Lower leg skin (tissue), 4 donors: Measurements from ENCODE around the gene FAM118A. TPM values are rescaled to one million over a fixed set of nuclear protein-coding genes. Genes with fewer than 3 reads are reported as not detected.

Experiments used
- DNase-seq, 2 donors: peaks; one replicate each; pipeline ENCODE4 v3.0.0-alpha.2; 2019; ENCODE audit warnings: low spot score in 2 of 2
- H3K4me3 ChIP-seq: fragments of 200-600 bp; sonication (generic); 2 replicates; pipeline ENCODE4 v1.5.1; 2017; ENCODE audit warnings: mild to moderate bottlenecking, low read depth; ENCODE audit not compliant: poor library complexity, severe bottlenecking
- CTCF ChIP-seq, 3 donors: fragments of 450-650 bp; IDR thresholded peaks; one replicate each; pipeline ENCODE4 v1.5.1; 2016; ENCODE audit warnings: antibody characterized with exemption in 3 of 3, mild to moderate bottlenecking in 3 of 3, moderate library complexity in 2 of 3
- POLR2A ChIP-seq, 2 donors: fragments of 450-650 bp; IDR thresholded peaks; one replicate each; pipeline ENCODE4 v1.6.1; 2016 to 2017; ENCODE audit warnings: antibody characterized with exemption in 2 of 2, mild to moderate bottlenecking in 1 of 2, moderate library complexity in 1 of 2
- WGBS, 2 donors: methylation state at CpG; one replicate each; pipeline ENCODE4 v1.1.5; 2018; 5-methylcytosine and 5-hydroxymethylcytosine counted together
- intact Hi-C: fragments of 100-400 bp; cut with DNase I; formaldehyde crosslinking; loops from one replicate; pipeline ENCODE4 v1.15.0; 2023; ENCODE audit warnings: low total_unique reads
- total RNA-seq, 4 donors: library from RNA; depleted of rRNA; stranded (reverse); fragments of >200 nt; gene quantifications; one replicate each; pipeline ENCODE4 v1.1.0, GENCODE V29; 2016

The FAM118A gene
- total RNA-seq, 4 donors from 2014 or later, result 11.9 to 40.7 (median 25.0) TPM

- TF ChIP-seq POLR2A (IDR thresholded peaks at IDR 0.05) (no peak), CTCF (IDR thresholded peaks at IDR 0.05) (no peak)
- DNase-seq, result no peak
- intact Hi-C loops, result no loop called here
- peak overlapping the region; percentile 69 for H3K4me3 ChIP-seq
- WGBS, 2 donors, result 5 to 10% methylated on average over 21 to 27 of the region's 33 CpGs
These were observed 720 bp downstream of the FAM118A start for GRCh38 chr22:45310331-45310976.

- intact Hi-C loops, result no loop called here
- 43 to 48% methylated on average over 14 of the region's 14 CpGs for WGBS, 2 donors
- no peak for TF ChIP-seq POLR2A (IDR thresholded peaks at IDR 0.05)
- no peak for TF ChIP-seq CTCF (IDR thresholded peaks at IDR 0.05)
- no peak for DNase-seq
- no peak overlapping the region for H3K4me3 ChIP-seq
These were observed 1.3 kb downstream of the FAM118A start for GRCh38 chr22:45310977-45311531.

GRCh38 chr22:45312415-45312814 lies 2.7 kb downstream of the FAM118A start:
- no peak for TF ChIP-seq CTCF (IDR thresholded peaks at IDR 0.05)
- no peak for TF ChIP-seq POLR2A (IDR thresholded peaks at IDR 0.05)
- intact Hi-C loops, result no loop called here
- WGBS, 2 donors, result 90 to 91% methylated on average over 8 of the region's 8 CpGs
- H3K4me3 ChIP-seq, result no peak overlapping the region
- DNase-seq, result no peak

GRCh38 chr22:45312856-45313255 lies 3.1 kb downstream of the FAM118A start:
- no peak overlapping the region for H3K4me3 ChIP-seq
- TF ChIP-seq POLR2A (IDR thresholded peaks at IDR 0.05) (no peak), CTCF (IDR thresholded peaks at IDR 0.05) (no peak)
- DNase-seq, result no peak
- 81 to 87% methylated on average over 4 of the region's 4 CpGs for WGBS, 2 donors
- intact Hi-C loops, result no loop called here

- DNase-seq, result no peak
- WGBS, 2 donors, result 74 to 79% methylated on average over 8 of the region's 8 CpGs
- TF ChIP-seq CTCF (IDR thresholded peaks at IDR 0.05) (no peak), POLR2A (IDR thresholded peaks at IDR 0.05) (no peak)
- H3K4me3 ChIP-seq, result no peak overlapping the region
- intact Hi-C loops, result no loop called here
These were observed 4.5 kb downstream of the FAM118A start for GRCh38 chr22:45314054-45314721.
